Stimulated activated CD4-positive, alpha-beta T cell treated with anti-CD3 and anti-CD28 coated beads, Interleukin-12 subunit alpha, Interleukin-12 subunit beta, amount 100 ng/mL, for 4 hours (primary cell): ENCODE data around the gene CTDSP2.
"Not testable (repeated sequence)": the region's sequence is repeated elsewhere in the genome, so short reads cannot be mapped to it uniquely, and the experiment has no call there.

Source experiments
- DNase-seq: peaks from one replicate; pipeline ENCODE4 v3.0.0-alpha.2; 2020

CTDSP2 gene

GRCh38 chr12:57852200-57852599 is 5.7 kb upstream of the CTDSP2 start:
- no peak for DNase-seq

GRCh38 chr12:57851552-57851951 is 5.0 kb upstream of the CTDSP2 start:
- DNase-seq, result no peak

- no peak for DNase-seq
Observed at GRCh38 chr12:57850854-57851430, 4.4 kb upstream of the CTDSP2 start.

GRCh38 chr12:57849447-57849846 is 2.9 kb upstream of the CTDSP2 start:
- not testable (repeated sequence) for DNase-seq

DNA sequence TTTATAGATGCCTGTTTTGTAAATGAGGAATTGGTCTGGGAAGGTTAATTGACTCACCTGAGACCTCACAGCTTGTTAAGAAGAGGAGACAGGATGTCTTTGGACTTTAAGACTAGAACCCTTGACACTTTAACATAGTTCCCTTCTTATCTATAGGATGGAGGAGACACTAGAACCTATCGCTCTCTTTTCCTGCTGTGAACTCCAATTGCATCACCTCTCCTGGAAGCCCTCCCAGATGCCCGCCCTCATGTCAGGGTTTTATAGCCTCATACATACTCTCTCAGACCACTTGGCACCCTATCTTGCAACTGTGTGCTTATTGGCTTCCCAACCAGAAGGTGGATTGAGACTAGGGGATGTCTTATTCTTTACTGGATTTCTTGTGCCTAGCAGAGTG is 2.5 kb upstream of the CTDSP2 start:
- no peak for DNase-seq

DNA sequence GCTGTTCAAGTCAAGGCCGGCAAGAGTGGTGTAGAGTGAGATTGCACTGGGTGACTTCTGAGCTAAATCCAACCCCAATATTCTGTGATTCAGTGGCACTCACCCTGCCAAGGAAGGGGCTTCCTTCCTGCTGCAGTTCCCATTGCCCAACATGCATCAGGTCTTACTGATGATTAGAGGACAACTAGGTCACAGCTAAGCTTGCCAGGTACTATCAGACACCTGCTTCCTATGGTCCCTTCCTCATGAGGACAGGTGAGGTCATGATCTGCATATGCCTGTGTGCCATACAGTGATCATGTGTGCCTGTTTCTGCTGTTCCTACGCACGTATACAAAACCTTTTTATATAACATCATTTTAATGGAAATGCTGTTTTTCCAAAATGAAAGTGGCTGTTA is 1.7 kb upstream of the CTDSP2 start:
- no peak for DNase-seq

DNA sequence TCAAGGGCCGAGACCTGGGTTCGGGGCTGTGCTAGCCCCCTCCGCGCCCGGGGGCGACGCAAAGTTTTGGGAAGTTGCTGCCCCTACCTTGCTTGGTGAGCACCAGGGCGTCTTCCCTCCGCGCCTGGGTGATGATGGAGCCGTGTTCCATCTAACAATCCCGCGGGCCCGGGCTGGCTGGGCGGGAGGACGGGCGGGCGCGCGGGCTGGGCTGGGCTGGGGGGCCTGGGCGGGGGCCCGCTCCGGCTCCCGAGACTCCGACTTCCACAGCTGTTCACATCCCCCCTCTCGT is 298 bp downstream of the CTDSP2 start:
- DNase-seq, result no peak

DNA sequence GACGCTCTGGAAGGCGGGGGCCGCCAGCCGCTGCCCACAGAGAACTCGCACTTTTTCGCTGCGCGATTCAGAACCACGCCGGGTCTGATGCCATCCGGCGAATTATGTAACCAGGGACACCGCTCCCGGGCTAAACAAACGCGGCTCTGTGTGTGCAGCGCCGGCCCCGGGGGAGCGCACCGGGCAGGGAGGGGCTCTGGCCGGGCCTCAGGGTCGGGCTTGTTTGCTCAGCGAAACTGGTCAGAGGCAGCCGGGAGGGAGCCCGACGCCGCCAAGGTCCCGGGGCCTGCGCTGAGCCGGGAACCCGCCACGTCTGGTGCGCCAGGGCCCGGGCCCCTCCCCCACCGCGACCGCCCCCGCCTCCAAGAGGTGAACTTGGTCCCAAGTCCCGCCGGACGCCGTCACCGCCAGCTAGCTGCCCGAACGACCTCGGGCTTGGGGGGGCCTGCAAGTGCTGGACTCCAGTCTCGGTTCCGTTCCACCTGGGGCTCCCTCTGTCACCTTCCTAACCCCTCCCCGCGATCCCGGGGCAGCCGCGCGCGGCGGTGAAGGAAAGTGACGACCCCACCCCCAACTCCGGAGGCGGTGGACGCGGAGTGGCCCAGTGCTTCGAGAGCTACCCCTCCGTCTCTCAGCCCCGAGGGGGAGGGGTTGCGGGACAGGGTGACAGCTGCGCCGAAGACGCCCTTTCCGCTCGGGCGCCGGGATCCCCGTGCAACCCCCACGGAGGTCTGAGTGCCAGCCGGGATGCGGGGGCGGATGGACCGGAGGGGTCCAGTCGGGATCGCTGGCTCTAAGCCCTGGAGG is 848 bp downstream of the CTDSP2 start:
- DNase-seq, result peak; percentile 62

- no peak for DNase-seq
Observed at GRCh38 chr12:57844709-57845477, 1.6 kb downstream of the CTDSP2 start.

- no peak for DNase-seq
Observed at GRCh38 chr12:57842342-57843294, 3.9 kb downstream of the CTDSP2 start.

DNA sequence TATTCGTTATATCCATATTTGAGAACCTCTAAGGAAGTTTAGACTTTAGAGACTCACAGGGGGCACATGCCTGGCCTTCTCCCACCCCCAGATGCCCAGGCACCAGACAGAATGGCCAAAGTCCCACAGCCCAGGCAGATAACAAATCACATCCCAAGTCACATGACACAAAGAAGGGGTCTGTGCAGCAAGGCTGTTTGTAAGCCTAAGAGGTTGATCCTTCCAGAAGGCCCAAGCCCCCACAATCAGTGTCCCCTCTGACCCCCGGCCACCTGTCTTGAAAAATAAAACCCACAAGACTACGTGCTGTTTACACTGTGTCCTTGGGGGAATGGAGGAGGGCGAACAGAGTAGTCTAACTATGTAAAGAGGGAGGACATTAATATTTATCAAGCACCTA is 5.1 kb downstream of the CTDSP2 start:
- no peak for DNase-seq

DNA sequence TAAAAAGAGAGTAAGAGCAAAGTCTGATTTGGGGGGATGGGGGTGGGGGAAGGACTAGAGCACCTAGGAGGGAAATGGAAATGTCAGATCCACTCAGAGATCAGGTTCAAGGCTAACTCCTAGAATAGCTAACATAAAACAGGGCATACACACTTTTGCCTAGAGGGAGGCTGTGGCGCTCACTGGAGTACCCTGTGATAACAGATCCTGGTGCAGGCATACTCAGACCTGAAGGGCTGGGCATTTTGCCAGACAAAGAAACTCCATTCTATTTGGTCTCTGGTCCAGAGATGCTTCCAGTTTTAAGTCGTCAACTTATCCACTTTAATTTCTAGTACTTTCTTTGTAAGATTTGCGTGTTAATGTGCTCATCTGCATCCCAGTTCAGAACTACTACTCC is 5.8 kb downstream of the CTDSP2 start:
- no peak for DNase-seq

DNA sequence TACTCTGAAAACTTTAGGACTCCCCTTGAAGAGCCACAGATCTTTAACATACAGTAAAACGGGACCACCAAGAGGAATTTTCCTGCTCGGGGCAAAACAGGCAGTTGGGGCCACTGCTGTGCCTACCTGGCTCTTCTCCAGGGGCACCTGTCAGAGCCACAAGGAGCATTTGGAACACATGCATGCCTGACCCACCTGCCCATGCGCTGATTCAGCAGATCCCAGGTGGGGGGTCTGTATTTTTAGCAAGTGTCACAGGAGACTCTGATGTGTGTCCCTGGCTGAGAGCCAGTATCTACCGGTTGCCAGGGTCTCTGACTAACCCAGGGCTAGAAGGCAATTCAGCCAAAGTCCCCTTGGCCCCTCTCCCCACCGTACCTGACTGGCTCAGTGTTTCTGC is 6.5 kb downstream of the CTDSP2 start:
- no peak for DNase-seq

DNA sequence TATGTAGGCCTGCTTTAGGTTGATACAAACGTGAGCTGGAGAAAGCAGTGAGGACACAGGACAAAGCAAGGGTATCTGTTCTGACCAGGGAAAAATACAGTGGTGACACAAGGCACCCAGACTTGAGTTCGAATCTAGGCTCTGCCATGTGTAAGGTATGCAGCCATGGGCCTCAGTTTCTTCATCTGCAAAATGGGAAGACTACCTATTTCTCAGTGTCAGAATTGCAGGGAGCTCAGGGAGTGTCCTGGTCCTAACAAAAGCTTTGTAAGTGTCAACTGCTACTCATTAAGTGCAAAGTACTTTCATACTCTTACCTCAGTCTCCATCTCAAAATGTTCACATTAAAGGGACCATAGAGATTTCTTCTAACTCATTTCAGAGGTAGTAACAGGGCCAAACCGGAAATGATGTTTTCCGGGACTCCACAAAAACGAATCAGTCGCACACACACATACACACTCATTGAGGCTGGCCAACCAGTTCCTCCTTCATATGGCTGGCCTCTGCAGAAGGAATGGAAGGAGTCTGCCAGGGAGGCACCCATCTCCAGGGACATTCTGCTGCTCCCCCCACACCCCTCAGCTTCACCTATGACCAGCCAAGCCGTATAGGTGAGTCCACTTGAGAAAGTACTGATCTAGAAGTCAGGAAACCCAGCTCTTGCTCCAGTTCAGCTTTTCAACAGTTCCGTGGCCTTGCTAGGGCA is 7.8 kb downstream of the CTDSP2 start:
- no peak for DNase-seq

GRCh38 chr12:57837864-57838562 is 8.5 kb downstream of the CTDSP2 start:
- DNase-seq, result no peak

- DNase-seq, result no peak
Observed at GRCh38 chr12:57836442-57837375, 9.8 kb downstream of the CTDSP2 start.

- no peak for DNase-seq
Observed at GRCh38 chr12:57835366-57836288, 10.9 kb downstream of the CTDSP2 start.

DNA sequence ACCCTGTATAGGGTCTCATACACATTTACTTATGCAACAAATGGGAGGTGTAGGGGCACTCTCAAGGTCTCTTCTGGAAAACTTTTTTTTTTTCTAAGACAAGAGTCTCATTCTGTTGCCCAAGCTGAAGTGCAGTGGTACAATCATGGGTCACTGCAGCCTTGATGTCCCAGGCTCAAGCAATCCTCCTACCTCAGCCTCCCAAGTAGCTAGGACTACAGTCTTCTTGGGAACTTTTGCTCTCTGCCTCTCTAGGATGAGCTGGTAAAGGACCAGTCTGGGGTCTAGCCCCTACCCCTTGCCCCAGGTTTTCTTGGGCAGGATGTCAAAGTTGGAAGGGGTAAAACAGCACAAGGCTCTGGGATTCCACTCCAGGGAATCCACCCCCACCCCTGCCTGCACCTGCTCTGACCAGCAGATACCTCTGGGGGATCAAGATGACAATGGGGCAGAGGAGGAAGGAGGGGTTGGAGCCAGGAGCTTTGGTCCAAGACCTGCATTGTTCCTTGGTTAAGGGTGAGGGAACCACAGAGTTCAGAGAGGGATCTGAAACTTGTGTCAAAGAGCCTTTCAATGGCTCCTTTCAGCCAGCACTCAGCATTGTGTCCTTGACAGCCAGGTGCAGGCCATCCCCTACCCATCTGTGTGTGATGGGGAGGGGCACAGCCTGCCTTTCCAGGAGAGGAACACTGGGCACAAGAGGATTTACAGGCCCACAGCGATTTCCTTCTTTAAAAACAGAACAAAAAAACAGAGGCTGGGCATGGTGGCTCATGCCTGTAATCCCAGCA is 12.2 kb downstream of the CTDSP2 start:
- DNase-seq, result no peak

GRCh38 chr12:57833672-57834071 is 12.9 kb downstream of the CTDSP2 start:
- DNase-seq, result no peak
